GM19467 (cell line): ENCODE results near the gene HMG20A.

Experiments used
- ATAC-seq: cut with Tn5 transposase; IDR thresholded peaks from one replicate; pipeline ENCODE4 v1.9.1; 2021; ENCODE audit warnings: mild to moderate bottlenecking, moderate library complexity; ENCODE audit not compliant: unreplicated experiment

The HMG20A gene

DNA sequence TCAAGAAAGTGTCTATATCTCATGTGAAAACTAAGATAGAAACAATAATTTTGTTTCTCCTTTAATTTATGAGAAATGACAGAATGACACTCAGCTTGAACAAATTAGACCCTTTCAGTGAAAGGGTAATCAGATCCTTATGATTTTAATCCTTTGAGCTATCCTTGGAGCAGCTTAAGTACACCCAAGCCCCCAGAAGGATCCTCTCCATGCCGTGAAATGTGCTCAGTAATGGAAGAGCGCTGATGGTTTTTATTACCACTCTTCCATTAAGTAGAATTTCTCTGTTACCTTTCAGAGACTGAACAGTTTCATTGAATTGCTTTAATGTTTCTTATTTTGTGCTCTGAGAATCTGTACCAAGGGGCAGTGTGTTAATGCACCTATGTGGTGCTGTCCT lies 54.3 kb downstream of the HMG20A start:
- no peak for ATAC-seq

DNA sequence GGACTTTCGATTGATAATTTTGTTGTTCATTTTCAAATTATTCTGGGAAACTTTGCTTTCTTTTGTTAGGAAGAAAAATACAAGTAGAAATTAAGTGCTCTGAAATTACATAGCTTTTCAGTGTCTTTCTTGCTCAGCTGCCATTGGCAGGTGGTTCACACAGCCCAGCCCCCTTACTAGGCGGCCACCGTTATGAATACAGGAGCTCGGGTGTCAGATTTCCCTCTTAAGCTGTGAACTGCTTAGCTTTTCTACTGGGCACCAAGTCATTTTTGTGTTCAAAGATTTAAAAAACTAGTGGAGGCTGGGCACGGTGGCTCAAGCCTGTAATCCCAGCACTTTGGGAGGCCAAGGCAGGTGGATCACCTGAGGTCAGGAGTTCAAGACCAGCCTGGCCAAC lies 55.2 kb downstream of the HMG20A start:
- ATAC-seq, result no peak

DNA sequence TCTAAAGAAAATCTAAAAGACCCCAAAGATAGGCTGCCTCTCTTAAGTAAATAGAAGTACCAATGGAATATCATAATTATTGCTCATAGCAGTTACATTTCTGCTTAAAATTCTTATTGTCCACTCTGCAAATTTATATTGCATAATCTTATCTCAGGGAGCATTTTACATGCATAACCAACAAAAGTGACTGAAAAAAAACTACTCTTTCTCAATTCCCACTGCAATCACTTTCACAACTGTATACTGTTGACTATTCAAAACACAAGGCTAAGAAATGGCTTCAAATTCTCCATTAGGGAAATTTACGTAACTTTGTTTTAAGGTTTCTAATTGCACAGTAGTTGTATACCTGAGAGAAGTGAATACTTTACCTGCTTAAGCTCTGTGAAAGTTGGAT lies 56.3 kb downstream of the HMG20A start:
- no peak for ATAC-seq

DNA sequence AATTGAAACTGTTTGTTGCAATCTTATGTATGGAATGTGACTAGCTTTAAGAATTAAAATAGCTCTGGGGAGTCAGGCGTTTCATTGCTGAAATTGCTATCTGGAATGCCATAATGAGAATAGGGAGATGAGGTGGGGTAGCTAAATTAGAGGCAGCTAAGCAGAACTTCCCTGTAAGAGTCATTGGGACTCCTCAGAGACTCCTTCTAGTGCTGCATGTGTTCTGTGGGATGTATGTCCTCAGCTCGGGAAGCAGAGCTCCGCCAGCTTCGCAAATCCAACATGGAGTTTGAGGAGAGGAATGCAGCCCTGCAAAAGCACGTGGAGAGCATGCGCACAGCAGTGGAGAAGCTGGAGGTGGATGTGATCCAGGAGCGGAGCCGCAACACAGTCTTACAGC lies 57.4 kb downstream of the HMG20A start:
- no peak for ATAC-seq

DNA sequence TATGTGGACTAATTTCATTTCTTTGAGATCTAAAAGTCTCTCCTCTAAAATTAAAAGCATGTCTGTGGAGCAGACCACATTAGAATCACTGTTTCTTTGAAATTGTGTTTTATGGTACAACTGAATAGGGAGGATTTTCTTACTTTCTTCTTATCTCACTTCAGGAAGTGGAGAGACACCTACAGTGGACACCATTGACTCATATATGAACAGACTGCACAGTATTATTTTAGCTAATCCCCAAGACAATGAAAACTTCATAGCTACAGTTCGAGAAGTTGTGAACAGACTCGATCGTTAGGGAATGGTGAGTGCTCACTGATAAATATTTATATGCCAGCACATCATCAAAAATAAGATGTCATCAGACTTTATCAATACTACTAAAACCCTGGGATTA lies 58.3 kb downstream of the HMG20A start:
- no peak for ATAC-seq

DNA sequence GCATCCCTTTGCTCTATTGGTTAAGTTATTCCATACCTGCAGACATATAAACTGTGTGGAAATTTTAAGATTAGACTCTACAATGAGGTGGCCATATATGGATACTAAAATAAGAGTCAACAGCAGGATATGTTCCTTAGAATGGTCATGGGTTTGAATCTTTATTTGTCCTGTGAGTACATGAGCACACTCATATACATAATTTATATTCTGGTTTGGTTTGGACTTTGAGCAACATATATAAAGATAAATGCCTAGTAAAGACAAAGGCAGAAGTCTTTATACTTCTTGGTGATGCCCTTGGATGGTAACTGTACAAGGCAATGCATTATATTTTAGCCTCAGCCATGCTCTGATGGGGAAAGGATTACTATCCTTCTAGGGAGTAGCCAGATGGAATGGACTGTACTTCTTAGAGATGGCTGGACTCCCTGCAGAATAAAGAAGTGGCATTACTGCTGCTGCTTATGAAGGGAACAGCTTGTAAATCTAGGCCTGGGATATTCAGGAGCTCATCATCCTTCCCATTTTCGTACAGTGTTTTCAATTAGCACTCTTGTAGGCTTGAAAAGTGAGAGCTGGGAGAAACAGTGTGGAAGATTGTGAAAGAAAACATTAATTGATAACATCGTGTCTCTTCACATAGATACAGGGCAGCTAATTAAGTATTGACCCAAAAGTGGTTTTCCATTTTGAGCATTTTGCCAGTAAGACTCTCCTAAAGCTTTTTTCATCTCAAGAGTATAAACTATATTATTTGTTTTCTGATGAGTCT lies 60.4 kb downstream of the HMG20A start:
- no peak for ATAC-seq

DNA sequence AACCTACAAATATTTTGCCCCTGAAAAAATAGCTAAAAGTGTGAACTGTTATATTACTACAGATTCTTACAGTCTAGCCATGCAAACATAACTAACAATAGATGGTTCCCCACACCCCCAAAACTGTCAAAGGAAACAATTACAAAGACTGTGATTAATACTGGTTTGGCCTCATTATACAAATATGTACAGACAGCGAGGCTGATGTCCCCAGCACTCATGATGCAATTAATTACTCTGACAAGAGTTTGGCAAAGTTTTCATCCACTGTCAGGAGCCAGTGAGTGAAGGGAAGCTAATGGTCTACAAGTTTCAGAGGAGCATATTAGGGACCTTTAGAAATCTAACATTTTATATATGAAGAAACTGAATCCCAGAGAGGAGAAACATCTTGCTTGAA lies 61.0 kb downstream of the HMG20A start:
- no peak for ATAC-seq

DNA sequence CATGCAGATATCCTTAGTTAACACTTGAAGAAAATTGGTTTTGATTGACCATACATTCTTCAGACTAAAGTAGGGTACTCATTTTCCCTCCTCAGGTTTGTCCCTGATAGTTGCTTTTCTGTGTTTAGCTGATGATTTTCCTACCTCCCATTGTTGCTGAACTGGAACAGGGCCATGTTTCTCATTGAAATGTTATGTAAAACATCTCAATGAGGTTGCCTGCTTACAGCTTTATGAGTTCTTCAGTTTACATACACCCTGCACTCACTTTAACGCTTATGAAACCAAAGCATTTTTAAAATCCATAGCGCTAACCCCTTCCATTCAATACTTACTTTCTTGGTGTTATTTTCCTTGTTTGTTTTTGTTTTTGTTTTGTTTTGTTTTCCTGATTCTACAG lies 61.9 kb downstream of the HMG20A start:
- no peak for ATAC-seq

DNA sequence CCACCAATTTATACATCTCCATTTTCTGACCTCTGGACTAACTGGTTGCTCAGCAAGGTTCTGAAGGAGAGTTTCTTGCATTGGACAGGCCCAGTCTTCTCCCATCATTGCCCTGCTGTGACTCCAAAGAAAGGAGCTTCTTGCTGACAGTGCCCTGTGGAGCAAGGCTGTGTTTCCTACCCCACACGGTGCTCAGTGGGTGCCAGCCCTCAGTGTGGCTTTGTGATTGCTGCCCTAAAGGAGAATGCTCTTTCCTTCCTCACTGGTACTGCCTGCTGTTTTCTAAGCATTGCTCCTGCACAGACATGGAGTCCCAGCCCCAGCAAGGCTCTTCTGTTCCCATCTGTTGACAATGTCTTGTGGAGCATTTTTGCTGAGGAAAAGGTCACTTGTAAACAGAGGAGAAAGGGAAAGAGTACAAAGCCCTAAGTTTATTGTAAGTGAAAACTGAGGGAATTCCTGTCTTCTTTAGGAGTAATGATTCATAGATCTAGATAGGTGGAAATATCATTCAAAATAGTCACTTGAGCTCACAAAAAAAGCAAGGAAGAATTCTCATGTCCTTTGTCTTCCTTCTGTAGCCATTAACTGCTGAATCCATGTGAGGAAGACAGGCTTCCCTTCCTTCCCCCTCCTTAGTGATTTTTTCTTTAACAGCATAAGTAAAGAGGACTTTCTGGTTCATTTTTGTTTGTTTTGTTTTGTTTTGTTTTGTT lies 62.9 kb downstream of the HMG20A start:
- ATAC-seq, result no peak

DNA sequence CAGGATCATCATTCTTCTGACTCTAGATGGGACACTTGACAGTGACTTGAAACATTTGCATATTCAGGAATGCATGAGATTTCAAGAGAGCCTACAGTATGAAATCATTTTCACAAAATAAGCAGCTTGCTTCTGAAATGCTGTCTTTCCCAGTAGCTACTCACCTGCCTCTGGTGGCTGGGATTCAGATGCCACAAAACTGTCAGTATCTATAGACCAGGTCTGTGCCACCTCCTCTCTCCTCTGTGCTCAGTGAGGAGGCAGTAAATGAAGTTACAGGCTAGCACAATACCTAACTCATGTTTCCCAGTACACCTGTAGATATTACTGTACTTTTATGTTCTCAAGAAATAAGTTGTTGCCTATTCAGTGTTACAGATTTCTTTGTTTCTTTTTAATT lies 64.3 kb downstream of the HMG20A start:
- no peak for ATAC-seq

DNA sequence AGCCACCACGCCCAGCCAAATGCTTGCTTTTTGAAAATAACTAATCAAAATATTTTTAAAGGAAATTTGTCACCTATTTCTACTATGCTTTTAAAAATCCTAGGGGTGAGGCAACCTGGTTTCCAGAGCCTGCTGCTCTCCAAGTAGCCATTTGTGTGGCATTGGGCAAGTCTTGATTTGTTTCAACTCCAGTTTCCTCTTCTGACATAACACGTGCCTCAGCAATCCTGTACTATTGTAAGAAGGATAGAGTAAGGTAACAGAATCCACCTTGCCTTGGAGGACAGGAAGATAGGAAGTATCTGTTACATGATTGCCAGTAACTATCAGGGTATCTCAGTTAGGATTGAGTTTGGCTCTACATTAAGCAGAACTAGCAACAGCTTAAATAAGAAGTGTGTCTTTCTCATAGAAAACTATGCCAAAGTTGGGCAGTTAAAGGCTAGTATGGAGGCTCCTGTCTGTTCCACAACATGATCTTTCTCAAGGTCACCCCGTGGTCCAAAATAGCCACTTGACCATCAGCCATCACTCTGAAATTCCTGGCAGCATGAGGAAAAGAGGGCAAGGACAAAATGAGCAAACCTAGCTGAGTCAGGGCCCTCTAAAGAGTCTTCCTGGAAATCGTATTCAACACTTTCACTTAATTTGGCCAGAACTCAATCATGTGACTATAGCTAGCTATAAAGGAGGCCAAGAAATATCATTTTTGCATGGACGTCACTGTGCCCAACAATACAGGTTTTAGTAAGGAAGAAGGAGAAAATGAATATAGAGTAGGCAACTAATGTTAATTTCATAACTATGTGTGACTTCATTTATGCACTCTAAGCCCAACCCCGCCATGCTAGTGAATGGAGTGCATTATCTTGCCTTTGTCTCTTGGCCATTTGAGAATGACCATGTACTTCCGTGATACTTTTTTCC lies 66.1 kb downstream of the HMG20A start:
- no peak for ATAC-seq

DNA sequence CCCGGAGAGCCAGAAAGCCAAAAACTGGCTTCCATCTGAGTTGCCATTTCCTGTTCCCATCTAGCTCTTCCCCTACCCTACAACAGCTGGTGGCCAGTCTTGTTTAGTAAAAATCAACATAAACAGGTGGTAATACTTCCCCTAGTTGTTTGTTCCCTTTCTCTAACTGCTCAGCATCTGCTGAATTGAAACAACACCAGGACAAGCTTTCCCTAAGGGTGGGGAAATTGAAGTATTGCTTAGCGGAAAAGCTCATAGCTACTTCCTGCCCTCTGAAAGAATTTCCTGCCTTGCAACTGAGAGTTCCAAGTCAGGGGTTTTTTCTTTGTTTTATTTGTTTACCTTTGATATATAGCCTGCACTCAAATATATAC lies 66.8 kb downstream of the HMG20A start:
- ATAC-seq, result no peak

DNA sequence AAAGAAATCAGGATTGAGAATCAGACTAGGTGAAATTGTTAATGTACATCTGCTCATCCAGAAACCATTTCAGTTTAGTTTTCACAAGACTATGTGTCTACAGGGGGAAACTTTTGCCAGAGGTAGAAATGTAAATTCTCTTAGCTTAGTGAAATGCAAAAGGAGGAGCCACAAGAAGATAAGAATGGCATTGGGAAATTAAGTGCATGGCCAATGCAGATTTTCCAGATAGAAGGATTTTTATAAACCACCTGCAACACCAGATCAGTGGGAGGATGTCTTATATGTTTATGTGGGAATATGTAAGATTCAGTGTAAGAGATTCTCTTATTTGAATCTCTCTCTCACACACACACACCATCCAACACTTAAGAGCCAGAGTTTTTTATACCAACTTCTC lies 67.2 kb downstream of the HMG20A start:
- no peak for ATAC-seq

DNA sequence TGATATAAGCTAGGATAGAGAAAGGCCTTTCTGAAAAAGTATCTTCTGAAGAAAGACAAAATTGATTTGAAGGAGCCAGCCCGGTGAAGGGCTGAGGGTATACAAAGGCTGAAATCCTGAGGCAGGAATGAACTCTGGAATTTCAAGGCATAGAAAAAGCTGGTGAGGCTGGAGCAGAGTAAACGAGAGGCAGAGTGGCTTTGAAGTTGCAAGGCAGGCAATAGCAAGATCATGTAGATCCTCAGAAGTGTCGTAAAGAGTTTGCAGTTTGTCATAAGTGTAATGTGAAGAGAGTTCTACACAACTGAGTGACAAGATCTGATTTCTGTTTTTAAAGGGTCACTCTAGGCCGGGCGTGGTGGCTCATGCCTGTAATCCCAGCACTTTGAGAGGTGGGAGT lies 69.0 kb downstream of the HMG20A start:
- ATAC-seq, result no peak

DNA sequence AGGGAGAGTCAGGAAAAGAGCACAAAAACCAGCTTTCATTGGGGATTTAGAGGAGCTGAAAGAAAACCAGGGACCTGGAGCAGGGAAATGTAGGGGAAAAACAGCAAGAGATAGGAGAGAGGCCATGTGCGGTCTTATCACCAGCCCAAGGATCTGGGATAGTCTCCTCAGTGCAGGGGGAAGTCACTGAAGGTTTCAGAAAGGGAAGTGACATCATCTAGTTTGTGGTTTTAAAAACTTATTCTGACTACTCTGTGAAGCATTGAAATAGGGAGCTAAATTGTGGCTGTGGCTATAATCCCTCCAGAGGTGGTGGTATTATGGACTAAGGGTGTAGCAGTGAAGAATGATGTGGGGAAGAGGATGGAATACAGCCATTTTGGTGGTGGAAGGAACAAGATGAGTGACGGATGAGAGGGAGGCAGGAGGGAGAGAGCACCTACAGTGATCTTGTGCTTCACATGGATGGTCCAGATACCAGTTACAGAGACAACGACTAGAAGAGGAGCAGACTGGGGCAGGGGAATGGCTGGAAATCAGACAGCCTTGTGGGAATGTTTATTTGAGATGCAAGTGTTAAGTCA lies 72.7 kb downstream of the HMG20A start:
- ATAC-seq, result no peak

DNA sequence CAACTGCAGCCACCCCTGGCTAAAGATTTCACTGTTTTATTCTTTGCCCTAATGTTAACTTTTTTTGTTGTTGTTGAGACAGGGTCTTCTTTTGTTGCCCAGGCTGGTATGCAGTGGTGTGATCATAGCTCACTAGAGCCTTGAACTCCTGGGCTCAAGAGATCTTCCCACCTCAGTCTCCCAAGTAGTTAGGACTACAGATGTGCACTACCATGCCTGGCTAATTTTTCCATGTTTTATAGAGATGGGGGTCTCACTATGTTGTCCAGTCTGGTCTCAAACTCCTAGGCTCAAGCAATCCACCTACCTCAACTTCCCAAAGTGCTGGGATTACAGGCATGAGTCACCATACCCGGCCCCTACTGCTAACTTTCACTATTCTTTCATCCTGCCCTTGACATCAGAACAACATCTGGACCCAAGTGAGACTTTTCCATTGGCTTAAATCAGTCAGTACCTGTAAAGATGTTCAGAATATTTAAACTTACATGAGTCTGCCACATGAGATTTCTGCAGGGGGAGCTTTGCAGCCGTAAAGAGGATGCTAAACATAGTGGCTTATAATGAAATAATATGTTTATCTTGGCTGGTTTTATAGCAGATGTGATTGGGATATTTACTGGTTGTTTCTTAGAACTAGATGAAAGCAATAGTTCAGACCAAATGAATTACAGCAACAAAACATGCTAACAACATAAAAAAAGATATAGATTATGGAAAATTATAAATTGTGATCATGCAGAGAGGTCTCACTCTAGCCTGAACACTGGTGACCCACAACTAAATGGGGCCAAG lies 73.6 kb downstream of the HMG20A start:
- no peak for ATAC-seq

DNA sequence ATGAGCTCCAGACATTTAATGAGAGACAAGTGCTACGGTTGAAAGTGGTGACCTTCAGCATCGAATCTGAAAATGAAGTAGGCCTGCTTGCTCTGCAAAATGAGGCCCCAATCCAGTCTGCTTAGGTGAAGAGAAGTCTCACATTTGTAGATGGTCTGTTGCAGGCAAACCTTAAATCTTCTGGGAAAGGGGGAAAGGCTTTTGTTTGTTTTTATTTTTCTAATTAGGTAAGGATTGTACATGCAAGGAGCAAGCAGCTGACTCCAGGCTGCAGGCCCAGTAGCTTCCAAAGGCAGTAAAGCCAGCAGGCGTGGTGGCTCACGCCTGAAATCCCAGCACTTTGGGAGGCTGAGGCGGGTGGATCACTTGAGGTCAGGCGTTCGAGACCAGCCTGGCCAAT lies 74.3 kb downstream of the HMG20A start:
- no peak for ATAC-seq

DNA sequence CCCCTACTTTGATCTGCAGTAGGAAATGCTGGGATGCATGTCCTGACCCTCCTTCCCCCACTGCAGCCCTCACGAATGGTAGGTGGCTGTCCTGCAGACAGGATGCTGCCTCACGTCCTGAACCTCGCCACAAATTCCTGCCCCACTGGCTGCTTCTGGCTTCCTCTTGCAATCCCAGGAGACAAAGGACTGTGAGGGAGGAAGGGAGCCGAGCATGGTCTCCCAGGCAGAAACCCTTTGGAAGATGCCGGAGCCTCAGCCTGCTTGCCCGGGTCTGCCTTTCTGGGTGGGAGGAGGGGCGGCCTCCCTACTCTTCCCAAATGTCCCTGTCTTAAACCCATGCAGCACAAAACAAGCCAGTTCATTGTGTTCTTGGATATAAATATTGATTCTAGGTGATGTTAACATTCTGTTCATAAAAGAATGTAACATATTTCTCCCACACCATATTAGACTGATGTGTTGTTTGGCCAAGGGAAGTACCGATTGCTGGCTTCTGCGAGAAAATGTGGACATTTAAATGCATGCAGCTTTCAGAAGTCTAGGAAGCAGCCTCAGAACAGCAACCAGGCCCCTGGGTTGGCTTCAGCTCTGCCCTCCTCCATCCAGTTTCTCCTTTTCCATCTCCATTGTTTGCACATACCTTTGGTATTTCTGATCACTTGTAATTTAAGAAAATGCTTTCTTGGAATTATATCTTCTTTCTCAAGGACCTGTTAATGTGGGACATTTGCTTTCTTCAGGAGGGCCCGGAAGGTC lies 75.3 kb downstream of the HMG20A start:
- ATAC-seq, result no peak

DNA sequence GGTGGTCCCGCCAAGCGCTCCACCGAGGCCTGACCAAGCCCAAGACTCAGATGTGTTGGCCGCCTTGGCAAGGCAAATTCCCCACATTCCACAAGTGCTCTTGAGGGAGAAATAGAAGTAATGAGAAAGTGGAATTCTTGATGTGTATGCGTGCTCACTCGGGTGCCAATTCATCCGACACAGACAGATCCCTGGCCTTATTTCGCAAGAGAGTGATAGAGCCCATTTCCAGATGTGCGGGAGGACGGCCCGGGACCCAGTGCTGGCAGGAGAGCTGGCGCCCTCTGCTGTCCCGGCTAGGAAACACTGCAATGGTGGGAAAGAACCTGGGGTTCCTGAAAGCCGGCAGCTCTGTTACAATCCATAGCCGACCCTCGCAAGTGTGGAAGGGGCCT lies 76.0 kb downstream of the HMG20A start:
- ATAC-seq, result no peak
